ENCODE measurements around the gene CFAP54. TPM values are rescaled to one million over a fixed set of nuclear protein-coding genes. Genes with fewer than 3 reads are reported as not detected.

Gene CFAP54
- polyA plus RNA-seq, 1 donor from 2014 or later = 1.1 TPM

GRCh38 chr12:96714199-96714598 lies 224.8 kb downstream of the CFAP54 start:
- Histone ChIP-seq H3K27ac (ENCODE audit: low read length) (no peak overlapping the region), H3K4me2 (ENCODE audit: low read length) (no peak overlapping the region), H3K36me3 (ENCODE audit: insufficient read depth, low read length) (no peaks in the 10 kb centered on the region), H3K79me2 (replicated peaks; ENCODE audit: insufficient read depth, low read length) (no peaks in the 10 kb centered on the region), H3K27me3 (ENCODE audit: insufficient read depth, low read depth, low read length) (no peaks in the 10 kb centered on the region), H3K9me3 (ENCODE audit: low read length) (no peaks in the 10 kb centered on the region), H2AFZ (ENCODE audit: low read depth, low read length) (no peak overlapping the region), H3K4me3 (ENCODE audit: low read length) (no peak overlapping the region), H3F3A (ENCODE audit: insufficient read depth, low read length, poor library complexity, severe bottlenecking) (no peaks in the 10 kb centered on the region), H3K9me2 (ENCODE audit: insufficient read depth, low read length) (no peaks in the 10 kb centered on the region), H3K9ac (ENCODE audit: low read length) (no peak overlapping the region), H4K20me1 (ENCODE audit: insufficient read depth) (no peaks in the 10 kb centered on the region)
- TF ChIP-seq CTCF (IDR thresholded peaks at IDR 0.05; ENCODE audit: poor library complexity, severe bottlenecking) = no peak
- TF ChIP-seq EZH2 (IDR thresholded peaks at IDR 0.05; ENCODE audit: borderline replicate concordance, insufficient read depth, low read length, poor library complexity, severe bottlenecking) = no peak
- TF ChIP-seq RAD21 (conservative IDR thresholded peaks at IDR 0.05) = no peak
- TF ChIP-seq MXI1 (conservative IDR thresholded peaks at IDR 0.05; ENCODE audit: poor library complexity, severe bottlenecking) = no peak
- TF ChIP-seq REST (IDR thresholded peaks at IDR 0.05; ENCODE audit: borderline replicate concordance) = no peak
- TF ChIP-seq POLR2AphosphoS5 (IDR thresholded peaks at IDR 0.05) = no peak
- TF ChIP-seq TAF1 (IDR thresholded peaks at IDR 0.05; ENCODE audit: low read depth) = no peak

- H3K27me3 ChIP-seq (ENCODE audit: insufficient read depth, low read depth, low read length) = no peaks in the 10 kb centered on the region
- TF ChIP-seq SMC3 (conservative IDR thresholded peaks at IDR 0.05; ENCODE audit: poor library complexity) = no peak
- TF ChIP-seq EZH2 (IDR thresholded peaks at IDR 0.05; ENCODE audit: borderline replicate concordance, insufficient read depth, low read length, poor library complexity, severe bottlenecking) = no peak
- no peak for TF ChIP-seq POLR2AphosphoS5 (IDR thresholded peaks at IDR 0.05)
- no peak for TF ChIP-seq RAD21 (conservative IDR thresholded peaks at IDR 0.05)
- no peak for TF ChIP-seq TAF1 (IDR thresholded peaks at IDR 0.05; ENCODE audit: low read depth)
- TF ChIP-seq CTCF (IDR thresholded peaks at IDR 0.05; ENCODE audit: poor library complexity, severe bottlenecking) = no peak
- no peak for TF ChIP-seq REST (IDR thresholded peaks at IDR 0.05; ENCODE audit: borderline replicate concordance)
- no peak for TF ChIP-seq EP300 (conservative IDR thresholded peaks at IDR 0.05; ENCODE audit: poor library complexity, severe bottlenecking)
- H3K79me2 ChIP-seq (replicated peaks; ENCODE audit: insufficient read depth, low read length) = no peaks in the 10 kb centered on the region
- H3K9me3 ChIP-seq (ENCODE audit: low read length) = no peaks in the 10 kb centered on the region
- H3K4me3 ChIP-seq (ENCODE audit: low read length) = no peak overlapping the region
- no peak overlapping the region for H2AFZ ChIP-seq (ENCODE audit: low read depth, low read length)
- no peak overlapping the region for H3K4me2 ChIP-seq (ENCODE audit: low read length)
- no peaks in the 10 kb centered on the region for H4K20me1 ChIP-seq (ENCODE audit: insufficient read depth)
- no peaks in the 10 kb centered on the region for H3K36me3 ChIP-seq (ENCODE audit: insufficient read depth, low read length)
- H3K9me2 ChIP-seq (ENCODE audit: insufficient read depth, low read length) = no peaks in the 10 kb centered on the region
- no peak overlapping the region for H3K9ac ChIP-seq (ENCODE audit: low read length)
- no peaks in the 10 kb centered on the region for H3F3A ChIP-seq (ENCODE audit: insufficient read depth, low read length, poor library complexity, severe bottlenecking)
- no peak overlapping the region for H3K27ac ChIP-seq (ENCODE audit: low read length)
Measured at GRCh38 chr12:96719660-96720362, 230.4 kb downstream of the CFAP54 start.

All from neural cell (in vitro differentiated cells).